DND-41 (cell line): ENCODE data around the gene BTG2.

Experiments used
- ATAC-seq: fragments of 200-7000 bp; cut with Tn5 transposase; 3 replicates; pipeline ENCODE4 v1.9.1; 2021; ENCODE audit warnings: low read depth; ENCODE audit not compliant: insufficient read depth
- DNase-seq: peaks from one replicate; pipeline ENCODE4 v3.0.0-alpha.2; 2020
- H2AFZ ChIP-seq: 2 replicates; pipeline ENCODE4 v1.6.0; 2012; ENCODE audit warnings: low read depth, low read length
- H3K27ac ChIP-seq: 2 replicates; pipeline ENCODE4 v1.5.1; 2012; ENCODE audit warnings: low read length, inconsistent platforms
- H3K27me3 ChIP-seq: fragments of 200-600 bp; sonication (generic); 2 replicates; pipeline ENCODE4 v1.6.0; 2012; ENCODE audit warnings: low read length, mild to moderate bottlenecking, inconsistent platforms; ENCODE audit not compliant: insufficient read depth, poor library complexity
- H3K36me3 ChIP-seq: 2 replicates; pipeline ENCODE4 v1.5.1; 2012; ENCODE audit warnings: low read length, inconsistent platforms; ENCODE audit not compliant: insufficient read depth
- H3K4me1 ChIP-seq: 2 replicates; pipeline ENCODE4 v1.5.1; 2012; ENCODE audit warnings: mild to moderate bottlenecking, low read length; ENCODE audit not compliant: insufficient read depth
- H3K4me2 ChIP-seq: 2 replicates; pipeline ENCODE4 v1.6.0; 2012; ENCODE audit warnings: mild to moderate bottlenecking, moderate library complexity, low read length, inconsistent platforms; ENCODE audit not compliant: insufficient read depth
- H3K4me3 ChIP-seq, 2 experiments: fragments of 200-600 bp in 1 of 2; shearing (Covaris generic) in 1 of 2; 2 replicates each; pipeline ENCODE4 v1.5.1; 2012 to 2016; ENCODE audit warnings: inconsistent platforms in 2 of 2, low read length in 2 of 2, mild to moderate bottlenecking in 2 of 2, low read depth in 1 of 2, moderate library complexity in 1 of 2
- H3K79me2 ChIP-seq: 2 replicates; pipeline ENCODE4 v1.6.0; 2012; ENCODE audit warnings: low read length, inconsistent platforms; ENCODE audit not compliant: insufficient read depth
- H3K9ac ChIP-seq: 2 replicates; pipeline ENCODE4 v1.6.0; 2012; ENCODE audit warnings: low read depth, mild to moderate bottlenecking, inconsistent platforms, low read length, moderate library complexity
- H3K9me3 ChIP-seq: 2 replicates; pipeline ENCODE4 v1.5.1; 2012; ENCODE audit warnings: low read length, moderate library complexity, mild to moderate bottlenecking, inconsistent platforms; ENCODE audit not compliant: insufficient read depth, severe bottlenecking
- H4K20me1 ChIP-seq: 2 replicates; pipeline ENCODE4 v1.6.0; 2012; ENCODE audit warnings: low read length; ENCODE audit not compliant: insufficient read depth
- CTCF ChIP-seq: IDR thresholded peaks from 2 replicates; pipeline ENCODE4 v1.5.1; 2012; ENCODE audit warnings: borderline replicate concordance, low read length, moderate library complexity, mild to moderate bottlenecking; ENCODE audit not compliant: poor library complexity, severe bottlenecking; ENCODE audit errors: extremely low read depth
- EZH2 ChIP-seq: IDR thresholded peaks from 3 replicates; pipeline ENCODE4 v1.6.1; 2012; ENCODE audit warnings: borderline replicate concordance, low read depth, mild to moderate bottlenecking, moderate library complexity, low read length, inconsistent platforms; ENCODE audit not compliant: severe bottlenecking

Gene BTG2

GRCh38 chr1:203302456-203302855 lies 2.9 kb upstream of the BTG2 start:
- no peak for ATAC-seq
- Histone ChIP-seq H3K27ac (no peak overlapping the region), H3K4me3 (no peak overlapping the region), H3K36me3 (peaks cover 18% of the 10 kb centered on the region), H3K27me3 (no peaks in the 10 kb centered on the region), H4K20me1 (peaks cover 13% of the 10 kb centered on the region), H3K4me1 (peaks cover 40% of the 10 kb centered on the region), H3K4me2 (no peak overlapping the region), H2AFZ (no peak overlapping the region), H3K79me2 (peaks cover 26% of the 10 kb centered on the region), H3K9ac (no peak overlapping the region), H3K9me3 (no peaks in the 10 kb centered on the region)
- TF ChIP-seq EZH2 (no peak), CTCF (no peak)
- DNase-seq: no peak

- Histone ChIP-seq H3K4me2 (no peak overlapping the region), H3K27me3 (no peaks in the 10 kb centered on the region), H2AFZ (no peak overlapping the region), H3K79me2 (peaks cover 30% of the 10 kb centered on the region), H3K36me3 (peaks cover 22% of the 10 kb centered on the region), H3K9ac (no peak overlapping the region), H3K27ac (no peak overlapping the region), H3K9me3 (no peaks in the 10 kb centered on the region), H4K20me1 (peaks cover 15% of the 10 kb centered on the region), H3K4me3 (no peak overlapping the region), H3K4me1 (peaks cover 42% of the 10 kb centered on the region)
- DNase-seq: no peak
- no peak for TF ChIP-seq CTCF
- no peak for TF ChIP-seq EZH2
- ATAC-seq: no peak
Observed at GRCh38 chr1:203302894-203303293, 2.4 kb upstream of the BTG2 start.

- ATAC-seq: no peak
- H3K9me3 ChIP-seq: no peaks in the 10 kb centered on the region
- H4K20me1 ChIP-seq: peaks cover 22% of the 10 kb centered on the region
- H2AFZ ChIP-seq: peak overlapping the region; percentile 73
- H3K79me2 ChIP-seq: peaks cover 42% of the 10 kb centered on the region
- H3K27ac ChIP-seq: peak overlapping the region; percentile 79
- no peak for DNase-seq
- H3K4me2 ChIP-seq: peak overlapping the region; percentile 63
- peaks cover 35% of the 10 kb centered on the region for H3K36me3 ChIP-seq
- no peak for TF ChIP-seq EZH2
- TF ChIP-seq CTCF: no peak
- peaks cover 52% of the 10 kb centered on the region for H3K4me1 ChIP-seq
- peak overlapping the region; percentile 1 to 85; a peak in 3 of 4 replicates for H3K4me3 ChIP-seq
- peak overlapping the region; percentile 81 for H3K9ac ChIP-seq
- no peaks in the 10 kb centered on the region for H3K27me3 ChIP-seq
Observed at GRCh38 chr1:203304391-203304918, 864 bp upstream of the BTG2 start.

- Histone ChIP-seq H3K4me1 (peaks cover 54% of the 10 kb centered on the region), H3K9ac (peak overlapping the region; percentile 81), H3K27me3 (no peaks in the 10 kb centered on the region), H3K27ac (peak overlapping the region; percentile 91), H3K9me3 (no peaks in the 10 kb centered on the region), H2AFZ (peak overlapping the region; percentile 82; the same call in 1 of the 2 replicates), H3K79me2 (peaks cover 42% of the 10 kb centered on the region), H3K4me3 (peak overlapping the region; percentile 71 to 85), H3K36me3 (peaks cover 35% of the 10 kb centered on the region), H4K20me1 (peaks cover 22% of the 10 kb centered on the region), H3K4me2 (peak overlapping the region; percentile 63)
- TF ChIP-seq CTCF (no peak), EZH2 (no peak)
- ATAC-seq (peak; percentile 39; the same call in 2 of the 3 replicates), DNase-seq (no peak)
Observed at GRCh38 chr1:203305809-203306088, 430 bp downstream of the BTG2 start.
